Heart right ventricle (tissue), 16 donors: Measurements from ENCODE around the gene SRRM2. TPM values are rescaled to one million over a fixed set of nuclear protein-coding genes. Genes with fewer than 3 reads are reported as not detected.

Source experiments
- ATAC-seq, 8 donors: fragments of 200-7000 bp; cut with Tn5 transposase; one replicate each; pipeline ENCODE4 v1.9.1; 2020; ENCODE audit warnings: mild to moderate bottlenecking in 8 of 8, moderate library complexity in 8 of 8, moderate number of reproducible peaks in 1 of 8
- DNase-seq, 2 donors: peaks; one replicate each; pipeline ENCODE4 v3.0.0-alpha.2; 2020
- H3K27ac ChIP-seq, 10 donors: fragments of 200-600 bp; sonication (generic) in 2 of 10; one replicate each; pipeline versions ENCODE4 v1.5.0 to v1.8.0; 2020 to 2022; ENCODE audit warnings: mild to moderate bottlenecking in 3 of 10
- H3K27me3 ChIP-seq, 7 donors: fragments of 200-600 bp; one replicate each; pipeline ENCODE4 v1.8.0; 2021 to 2022; ENCODE audit warnings: mild to moderate bottlenecking in 2 of 7
- H3K36me3 ChIP-seq, 9 donors: fragments of 200-600 bp; sonication (generic) in 1 of 9; one replicate each; pipeline versions ENCODE4 v1.5.0 to v1.8.0; 2020 to 2022; ENCODE audit warnings: mild to moderate bottlenecking in 2 of 9
- H3K4me1 ChIP-seq, 9 donors: fragments of 200-600 bp; sonication (generic) in 1 of 9; one replicate each; pipeline versions ENCODE4 v1.5.0 to v1.8.0; 2020 to 2022; ENCODE audit warnings: mild to moderate bottlenecking in 4 of 9
- H3K4me3 ChIP-seq, 10 donors: fragments of 200-600 bp; sonication (generic) in 2 of 10; one replicate each; pipeline versions ENCODE4 v1.5.0 to v1.8.0; 2020 to 2022; ENCODE audit warnings: mild to moderate bottlenecking in 7 of 10, moderate library complexity in 2 of 10
- H3K9me3 ChIP-seq, 11 donors: fragments of 200-600 bp in 10 of 11; sonication (generic) in 2 of 11; one replicate each; pipeline versions ENCODE4 v1.5.0 to v1.8.0; 2013 to 2022; ENCODE audit warnings: mild to moderate bottlenecking in 2 of 11, control low read depth in 1 of 11, moderate library complexity in 1 of 11
- WGBS, 2 donors: extraction: QIAGEN DNeasy Blood & Tissue Kit; methylation state at CpG; one replicate each; pipeline ENCODE4 v1.1.7; 2013; ENCODE audit warnings: inconsistent platforms in 1 of 2; 5-methylcytosine and 5-hydroxymethylcytosine counted together
- intact Hi-C, 10 donors: fragments of 100-400 bp; cut with DNase I; formaldehyde crosslinking; loops; one replicate each; pipeline versions ENCODE4 v1.11.1 to v1.14.2; 2022
- polyA plus RNA-seq, 2 donors: library from polyadenylated mRNA; stranded (reverse); fragments of 200-250 nt; gene quantifications; one replicate each; pipeline ENCODE4 v1.2.3, GENCODE V29; 2013
- total RNA-seq, 10 donors: library from RNA; stranded (reverse); fragmentation: NEBNext Ultra II Directional in 3 of 10; extraction: Animal tissue kit (Norgen Biotek cat#: 25700) in 3 of 10; gene quantifications; one replicate each; pipeline versions ENCODE4 v1.2.1 to v1.2.4, GENCODE V29; 2021 to 2023
- TF ChIP-seq, protein P1 (sequence below), 9 donors: fragments of 200-600 bp; sonication (generic) in 2 of 9; IDR thresholded peaks; one replicate each; pipeline versions ENCODE4 v1.5.0 to v1.8.0; 2021 to 2022; ENCODE audit warnings: antibody characterized with exemption in 9 of 9, mild to moderate bottlenecking in 5 of 9, moderate library complexity in 1 of 9
- donor health status: Arrhythmogenic right ventricular cardiomyopathy.
- donor health status: ischemic (EF 13 %, LVEDD 7.1; RV severe dilation, severe dysfunction).
- donor health status: healthy with polysubstance abuse.
- donor health status: DM: no; HTN: yes; CAD: no.
- donor health status: DM: no; HTN: no; CAD: no.
- donor health status: ischemic (EF 25% LVEDD 6.9; RV normal size, moderate dysfunction).
- donor health status: ischemic (EF 25% LVEDD 5.7; RV mildly dilated, moderate dysfunction).
- donor health status: healthy.
- donor health status: DM: yes; HTN: yes; CAD: no.
- donor health status: Ischemic cardiomyopathy.
- donor health status: ischemic (EF 35%, LVEDD 5.7; RV mildly dilated, moderate dysfunction).
- donor health status: nonischemic (EF 11% LVEDD 7.7; RV severe dilation, severe dysfunction).
- donor health status: DM: yes; HTN: yes; CAD: no.
- donor health status: PGD.
- donor health status: ischemic (EF 29% LVEDD 5.4; RV normal size, mild dysfunction).
- donor health status: nonischemic (EF 23%, LVEDD 6.1; RV moderate dilation, normal function).

The SRRM2 gene
- total and polyA plus RNA-seq, 12 donors = 182 to 1,328 (median 261) TPM

DNA sequence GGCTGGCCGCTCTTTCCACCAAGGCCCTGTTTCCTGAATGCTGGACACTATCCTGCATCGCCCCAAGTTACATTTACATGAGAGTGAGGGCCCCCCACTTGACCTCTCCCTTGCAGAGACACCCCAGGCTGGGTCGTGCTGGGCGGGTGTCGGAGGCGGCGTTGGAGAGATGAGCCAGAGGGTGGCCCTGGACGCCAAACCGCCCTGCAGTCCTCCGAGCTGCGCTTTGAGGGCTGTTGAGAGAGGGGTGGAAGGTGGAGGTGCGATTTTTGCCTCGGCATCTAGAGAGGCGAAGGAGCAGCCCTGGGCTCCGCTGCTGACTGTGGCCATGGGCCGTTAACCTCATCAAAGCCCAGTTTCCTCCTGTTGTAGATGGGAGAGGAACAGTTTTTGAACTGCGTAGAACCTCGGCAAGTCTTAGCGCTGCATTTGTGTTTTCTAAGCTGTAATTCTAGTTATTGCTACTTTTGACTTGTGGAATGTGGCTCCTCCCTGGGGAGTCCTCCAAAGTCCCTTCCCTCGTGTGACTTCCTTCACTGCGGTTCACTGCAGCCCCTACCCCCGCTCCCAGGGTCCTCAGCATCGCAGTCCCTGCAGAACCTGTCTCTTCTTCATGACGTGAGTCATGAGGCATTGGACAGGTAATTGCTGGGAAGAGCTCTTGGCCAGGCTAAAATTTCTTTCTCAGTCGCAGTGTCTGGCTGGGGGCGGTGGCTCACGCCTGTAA lies 25.6 kb downstream of the SRRM2 start:
- TF ChIP-seq, protein P1, sequence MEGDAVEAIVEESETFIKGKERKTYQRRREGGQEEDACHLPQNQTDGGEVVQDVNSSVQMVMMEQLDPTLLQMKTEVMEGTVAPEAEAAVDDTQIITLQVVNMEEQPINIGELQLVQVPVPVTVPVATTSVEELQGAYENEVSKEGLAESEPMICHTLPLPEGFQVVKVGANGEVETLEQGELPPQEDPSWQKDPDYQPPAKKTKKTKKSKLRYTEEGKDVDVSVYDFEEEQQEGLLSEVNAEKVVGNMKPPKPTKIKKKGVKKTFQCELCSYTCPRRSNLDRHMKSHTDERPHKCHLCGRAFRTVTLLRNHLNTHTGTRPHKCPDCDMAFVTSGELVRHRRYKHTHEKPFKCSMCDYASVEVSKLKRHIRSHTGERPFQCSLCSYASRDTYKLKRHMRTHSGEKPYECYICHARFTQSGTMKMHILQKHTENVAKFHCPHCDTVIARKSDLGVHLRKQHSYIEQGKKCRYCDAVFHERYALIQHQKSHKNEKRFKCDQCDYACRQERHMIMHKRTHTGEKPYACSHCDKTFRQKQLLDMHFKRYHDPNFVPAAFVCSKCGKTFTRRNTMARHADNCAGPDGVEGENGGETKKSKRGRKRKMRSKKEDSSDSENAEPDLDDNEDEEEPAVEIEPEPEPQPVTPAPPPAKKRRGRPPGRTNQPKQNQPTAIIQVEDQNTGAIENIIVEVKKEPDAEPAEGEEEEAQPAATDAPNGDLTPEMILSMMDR (IDR thresholded peaks at IDR 0.05) = no peak
- Histone ChIP-seq H3K4me1 (peaks cover 9 to 43% (median 28%) of the 10 kb centered on the region in 9 donors), H3K36me3 (peaks cover 0 to 25% (median 4%) of the 10 kb centered on the region in 9 donors), H3K27me3 (peaks cover 0 to 1% (median 0%) of the 10 kb centered on the region in 7 donors), H3K27ac (peak overlapping the region; percentile 98 to 100 (median 100)), H3K4me3 (peak overlapping the region; percentile 81 to 100 (median 98)), H3K9me3 (no peaks in the 10 kb centered on the region)
- WGBS, 2 donors = 11 to 13% methylated on average over 27 of the region's 27 CpGs
- ATAC-seq (peak; percentile 24 to 65 (median 50)), DNase-seq (no peak)
- intact Hi-C loops = loop anchor here in 4 of 10 donors (1.0 to 10.0 kb wide), 4 partner anchors 25 to 87 kb away; partner anchors contain the start of gene SRRM2 (in 2 of the 4)

DNA sequence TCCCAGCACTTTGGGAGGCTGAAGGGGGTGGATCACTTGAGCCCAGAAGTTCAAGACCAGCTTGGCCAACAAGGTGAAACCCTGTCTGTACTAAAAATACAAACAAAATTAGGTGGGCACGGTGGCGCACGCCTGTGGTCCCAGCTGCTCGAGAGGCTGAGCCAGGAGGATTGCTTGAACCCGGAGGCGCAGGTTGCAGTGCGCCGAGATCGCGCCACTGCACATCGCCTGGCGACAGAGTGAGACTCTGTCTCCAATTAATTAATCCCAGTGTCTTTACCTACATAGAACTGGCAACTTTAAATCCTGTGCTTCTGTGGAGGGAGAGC lies 26.2 kb downstream of the SRRM2 start:
- peaks cover 0 to 6% (median 0%) of the 10 kb centered on the region in 7 donors for H3K27me3 ChIP-seq
- H3K27ac ChIP-seq = peak overlapping the region in 8 of 10 donors; percentile 98 to 100 (median 100)
- peak overlapping the region; percentile 81 to 100 (median 98) for H3K4me3 ChIP-seq
- ATAC-seq (no peak), DNase-seq (no peak)
- intact Hi-C loops = loop anchor here in 1 of 10 donors (10.0 kb wide), 1 partner anchor 86 kb away; no protein-coding TSS in a partner anchor
- 97% methylated on average over 12 of the region's 12 CpGs for WGBS, 2 donors
- TF ChIP-seq, protein P1 (IDR thresholded peaks at IDR 0.05) = no peak
- peaks cover 9 to 43% (median 28%) of the 10 kb centered on the region in 9 donors for H3K4me1 ChIP-seq
- peaks cover 0 to 20% (median 0%) of the 10 kb centered on the region in 9 donors for H3K36me3 ChIP-seq
- no peaks in the 10 kb centered on the region for H3K9me3 ChIP-seq

DNA sequence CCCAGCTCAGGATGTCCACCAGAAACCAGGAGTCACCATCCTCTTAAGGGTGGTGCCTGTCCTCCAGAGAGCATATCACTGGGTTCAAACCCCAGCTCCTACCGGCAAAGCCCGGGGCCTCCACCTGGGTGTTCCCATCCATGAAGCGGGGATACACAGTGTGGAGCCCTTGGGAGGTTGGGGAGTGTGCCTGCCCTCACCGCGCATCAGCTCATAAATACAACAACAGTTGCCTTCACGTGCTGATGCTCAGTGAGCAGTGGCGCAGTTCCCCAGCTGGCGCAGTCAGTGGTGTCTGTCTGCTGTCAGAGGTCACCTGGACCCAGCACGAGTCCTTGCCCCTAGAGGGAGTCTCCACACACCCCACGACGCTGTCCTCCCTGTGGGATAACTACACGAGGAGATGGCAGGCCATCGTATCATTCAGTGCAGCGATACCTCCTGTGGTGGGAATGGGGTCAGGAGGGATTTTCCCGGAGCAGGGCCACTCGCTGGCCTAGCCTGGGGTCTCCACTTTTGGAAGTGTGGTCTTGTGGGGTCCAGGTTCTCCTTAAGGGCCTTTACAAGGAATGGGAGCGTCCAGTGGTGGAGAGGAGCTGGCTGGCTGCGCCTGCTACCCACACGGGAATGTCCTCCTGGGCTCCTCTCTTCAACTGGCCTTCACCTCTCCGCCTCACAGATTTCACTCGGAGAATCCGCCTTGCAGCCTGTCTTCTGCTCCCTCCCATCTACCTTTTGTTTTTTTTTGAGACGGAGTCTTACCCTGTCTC lies 26.9 kb downstream of the SRRM2 start:
- peaks cover 0 to 12% (median 0%) of the 10 kb centered on the region in 9 donors for H3K36me3 ChIP-seq
- H3K27me3 ChIP-seq = peaks cover 0 to 14% (median 3%) of the 10 kb centered on the region in 7 donors
- ATAC-seq (no peak), DNase-seq (no peak)
- peaks cover 9 to 35% (median 28%) of the 10 kb centered on the region in 9 donors for H3K4me1 ChIP-seq
- 84 to 86% methylated on average over 23 of the region's 23 CpGs for WGBS, 2 donors
- TF ChIP-seq, protein P1 (IDR thresholded peaks at IDR 0.05) = no peak
- H3K27ac ChIP-seq = peak overlapping the region in 2 of 10 donors; percentile 13 to 100
- intact Hi-C loops = loop anchor here in 1 of 10 donors (10.0 kb wide), 1 partner anchor 85 kb away; no protein-coding TSS in a partner anchor
- H3K4me3 ChIP-seq = no peak overlapping the region
- H3K9me3 ChIP-seq = no peaks in the 10 kb centered on the region
